HG03565 (cell line): Measurements from ENCODE around the gene TMEM37.
"Not testable (repeated sequence)": the region's sequence is repeated elsewhere in the genome, so short reads cannot be mapped to it uniquely, and the experiment has no call there.

ENCODE experiments used
- ATAC-seq: cut with Tn5 transposase; IDR thresholded peaks from one replicate; pipeline ENCODE4 v1.9.1; 2021; ENCODE audit warnings: mild to moderate bottlenecking, moderate library complexity; ENCODE audit not compliant: unreplicated experiment

The TMEM37 gene, protein sequence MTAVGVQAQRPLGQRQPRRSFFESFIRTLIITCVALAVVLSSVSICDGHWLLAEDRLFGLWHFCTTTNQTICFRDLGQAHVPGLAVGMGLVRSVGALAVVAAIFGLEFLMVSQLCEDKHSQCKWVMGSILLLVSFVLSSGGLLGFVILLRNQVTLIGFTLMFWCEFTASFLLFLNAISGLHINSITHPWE

DNA sequence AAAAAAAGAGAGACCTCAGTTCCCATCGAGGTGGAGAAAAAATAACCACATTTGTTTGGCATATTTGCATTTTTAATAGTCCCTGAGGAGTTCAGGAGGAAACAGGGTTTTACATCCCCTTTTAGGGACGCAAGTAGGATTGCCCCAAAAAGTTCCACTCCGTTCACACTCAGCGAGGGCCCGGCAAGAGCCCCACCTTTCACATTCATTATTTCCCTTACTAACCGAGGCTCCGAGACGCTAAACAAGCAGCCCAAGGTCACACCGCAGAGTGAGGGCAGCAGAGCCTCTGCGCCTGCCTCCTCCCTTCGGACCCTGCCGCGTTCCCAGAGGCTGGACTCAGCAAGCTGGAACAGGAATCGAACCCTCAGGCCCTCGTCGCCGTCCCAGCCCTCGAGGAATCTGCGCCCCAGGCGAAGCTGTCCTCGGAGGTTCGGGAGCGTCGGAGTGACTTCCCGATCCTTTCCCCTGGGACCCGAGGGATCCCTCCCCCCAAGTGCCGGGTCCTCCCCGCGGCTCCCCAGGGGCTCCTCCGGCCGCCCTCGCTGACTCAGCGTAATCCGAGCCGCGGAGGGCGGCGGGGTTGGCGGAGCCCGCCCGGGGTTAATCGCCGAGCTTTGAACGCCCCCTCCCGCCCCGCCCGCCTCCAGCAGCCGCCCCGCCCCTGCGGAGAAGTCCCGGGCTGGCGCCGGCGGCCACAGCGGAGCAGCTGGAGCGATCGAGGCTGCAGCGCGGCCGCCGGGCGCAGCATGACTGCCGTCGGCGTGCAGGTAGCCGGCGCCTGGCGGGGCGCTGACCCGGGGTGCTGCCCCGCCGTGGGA is at the start of gene TMEM37:
TMEM37 (plus strand) TSS at position 700 of the 821 bp plus-strand sequence; CDS start at position 750, 50 bp downstream.
- peak; percentile 58 for ATAC-seq

DNA sequence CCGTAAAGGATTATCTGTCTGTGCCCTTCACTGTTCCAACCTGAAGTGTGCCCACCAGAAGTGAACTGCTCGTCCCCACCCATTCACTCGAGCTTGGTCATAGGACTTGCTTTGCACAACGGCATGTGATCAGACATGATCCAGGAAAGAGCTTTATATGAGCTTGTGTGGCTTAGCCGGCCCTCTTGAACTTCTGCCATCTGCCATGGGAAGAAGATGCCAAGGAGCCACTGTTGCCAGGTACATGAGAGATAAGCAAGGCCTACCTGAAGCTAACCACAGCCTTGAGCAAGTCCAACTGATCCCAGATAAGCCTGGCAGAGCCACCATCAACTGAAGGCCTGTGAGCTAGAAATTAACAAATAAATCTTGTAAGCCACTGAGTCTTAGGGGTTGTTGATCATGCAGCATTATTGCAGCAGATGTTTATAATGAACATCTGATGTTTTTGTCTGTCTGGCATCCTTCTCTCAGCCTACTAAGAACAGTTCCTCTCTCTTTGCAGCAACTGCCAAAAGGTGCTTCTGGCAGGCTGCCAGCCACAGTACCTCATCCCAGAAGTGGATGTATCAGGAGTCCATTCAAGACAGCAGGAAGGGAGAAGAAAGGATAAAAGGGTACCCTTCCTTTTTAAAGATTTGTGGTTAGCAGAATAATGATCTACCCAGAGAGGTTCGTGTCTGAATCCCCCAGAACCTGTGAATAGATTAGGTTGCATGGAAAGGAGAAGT is 48.1 kb upstream of the TMEM37 start:
- ATAC-seq, result no peak

DNA sequence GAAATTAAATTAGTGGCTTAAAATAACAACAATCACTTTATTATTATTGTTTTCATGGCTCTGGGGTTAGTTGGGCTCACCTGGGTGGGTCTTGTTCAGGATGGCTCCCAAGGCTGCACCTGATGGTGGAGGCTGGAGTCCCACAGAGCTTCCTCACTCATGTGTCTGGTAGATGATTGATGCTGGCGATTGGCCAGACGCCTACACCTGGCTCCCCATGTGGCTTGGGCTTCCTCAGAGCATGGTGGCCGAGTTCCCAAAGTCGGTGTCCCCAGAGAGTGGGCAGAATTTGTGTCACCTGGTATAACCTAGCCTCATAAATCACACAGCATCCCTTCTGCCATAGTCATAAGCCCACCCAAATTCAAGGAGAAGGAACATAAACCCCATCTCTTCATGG is 46.7 kb upstream of the TMEM37 start:
- ATAC-seq, result no peak

DNA sequence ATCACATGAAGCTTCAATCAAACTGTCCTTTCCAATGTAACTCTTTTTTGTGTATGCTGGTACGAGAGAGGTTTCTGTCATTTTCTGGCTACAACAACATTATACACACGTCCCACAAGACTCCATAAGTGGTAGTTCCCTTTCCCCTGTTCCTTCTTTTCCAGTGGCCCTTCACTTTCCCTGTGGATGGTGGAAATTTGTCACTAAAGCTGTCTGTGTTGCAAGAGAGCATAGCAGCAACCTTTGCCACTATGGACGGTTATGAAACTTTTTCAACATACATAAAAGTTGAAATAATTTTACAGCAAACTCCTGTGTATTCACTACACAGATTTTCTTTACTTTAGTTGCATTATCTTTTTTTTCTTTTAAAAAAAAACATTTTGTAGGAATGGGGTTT is 46.2 kb upstream of the TMEM37 start:
- ATAC-seq, result no peak

DNA sequence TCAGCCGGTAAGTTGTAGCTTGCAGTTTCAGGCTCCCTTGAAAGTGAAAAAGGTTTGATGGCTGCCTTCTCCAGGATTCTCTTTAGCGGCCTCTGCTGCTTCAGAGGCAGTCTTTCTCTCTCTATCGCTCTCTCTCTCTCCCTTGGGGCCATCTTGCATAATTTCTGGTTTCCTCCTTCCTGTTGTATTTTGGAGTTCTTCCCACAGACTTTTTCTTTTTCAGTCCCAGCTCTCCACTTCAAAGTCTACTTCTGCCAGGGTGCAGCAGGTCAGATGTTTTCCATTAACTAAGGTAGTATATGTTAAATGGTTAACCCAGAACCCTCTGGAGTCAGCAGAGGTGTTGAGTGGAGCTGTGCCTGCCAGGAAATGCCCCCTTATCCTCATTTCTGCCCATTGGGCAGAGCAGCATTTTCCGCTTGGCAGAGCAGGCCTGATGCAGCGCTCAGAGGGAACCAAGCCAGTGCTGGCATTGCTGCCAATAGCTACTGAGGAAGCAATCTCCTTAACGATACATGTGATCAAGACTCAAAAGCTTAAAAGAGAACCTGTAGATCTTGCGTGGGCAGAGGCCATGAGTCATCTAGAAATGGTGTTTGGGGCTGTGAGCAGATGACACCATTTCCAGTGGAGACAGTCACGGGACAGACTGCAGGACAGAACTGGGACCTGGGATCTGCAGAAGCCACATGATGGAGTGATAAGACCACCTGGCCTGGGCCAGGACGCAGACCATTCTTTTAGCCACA is 44.1 kb upstream of the TMEM37 start:
- peak; percentile 85 for ATAC-seq

DNA sequence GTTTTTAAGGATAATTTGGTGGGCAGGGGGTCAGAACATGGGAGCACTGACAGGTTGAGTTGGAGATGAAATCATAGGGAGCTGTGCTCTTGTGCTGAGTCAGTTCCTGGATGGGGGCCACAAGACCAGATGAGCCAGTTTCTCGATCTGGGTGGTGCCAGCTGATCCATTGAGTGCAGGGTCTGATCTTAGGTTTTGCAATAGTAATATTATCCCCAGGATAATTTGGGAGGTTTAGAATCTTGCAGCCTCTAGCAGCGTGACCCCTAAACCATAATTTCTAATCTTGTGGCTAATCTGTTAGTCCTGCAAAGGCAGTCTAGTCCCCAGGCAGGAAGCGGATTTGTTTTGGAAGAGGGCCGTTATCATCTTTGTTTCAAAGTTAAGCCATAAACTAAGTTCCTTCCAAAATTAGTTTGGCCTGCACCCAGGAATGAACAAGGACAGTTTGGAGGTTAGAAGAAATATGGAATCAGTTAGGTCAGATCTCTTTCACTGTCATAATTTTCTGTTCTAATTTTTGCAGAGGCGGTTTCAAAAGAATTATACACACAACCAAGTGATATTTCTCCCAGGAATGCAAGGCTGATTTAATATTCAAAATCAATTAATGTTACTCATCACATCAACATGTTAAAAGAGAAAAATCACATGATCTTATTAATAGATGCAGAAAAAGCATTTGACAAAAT is 41.9 kb upstream of the TMEM37 start:
- ATAC-seq, result no peak

DNA sequence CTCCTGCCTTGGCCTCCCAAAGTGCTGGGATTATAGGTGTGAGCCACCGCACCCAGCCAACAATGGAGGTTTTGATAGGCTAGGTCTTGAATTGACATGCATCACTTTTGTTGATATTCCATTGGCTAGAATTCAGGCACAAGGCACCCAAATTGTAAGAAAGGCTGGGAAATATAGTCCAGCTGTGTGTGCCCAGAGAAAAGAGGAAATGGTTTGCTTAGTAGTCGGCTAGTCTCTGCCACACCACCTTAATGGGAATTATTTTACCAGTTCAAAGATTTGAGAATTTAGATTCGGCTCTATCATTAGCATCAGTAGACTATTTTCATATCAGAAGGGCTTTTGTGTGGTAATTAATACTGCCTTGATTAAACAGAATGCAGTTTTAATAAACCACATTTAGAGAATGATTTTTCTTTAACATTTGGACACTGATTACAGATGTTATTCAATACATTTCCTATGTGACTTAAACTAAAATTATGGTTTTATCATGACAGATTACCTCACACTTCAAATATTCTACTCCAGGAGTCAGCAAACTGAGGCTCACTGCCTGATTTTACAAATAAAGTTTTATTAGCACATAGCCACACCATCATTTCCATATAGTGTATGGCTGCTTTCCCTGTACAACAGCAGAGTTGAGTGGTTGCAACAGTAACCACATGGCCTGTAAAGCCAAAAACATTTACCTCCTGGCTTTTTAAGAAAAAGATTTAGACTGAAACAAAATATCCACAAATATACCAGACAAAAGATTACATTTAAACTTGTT is 37.5 kb upstream of the TMEM37 start:
- ATAC-seq, result no peak

DNA sequence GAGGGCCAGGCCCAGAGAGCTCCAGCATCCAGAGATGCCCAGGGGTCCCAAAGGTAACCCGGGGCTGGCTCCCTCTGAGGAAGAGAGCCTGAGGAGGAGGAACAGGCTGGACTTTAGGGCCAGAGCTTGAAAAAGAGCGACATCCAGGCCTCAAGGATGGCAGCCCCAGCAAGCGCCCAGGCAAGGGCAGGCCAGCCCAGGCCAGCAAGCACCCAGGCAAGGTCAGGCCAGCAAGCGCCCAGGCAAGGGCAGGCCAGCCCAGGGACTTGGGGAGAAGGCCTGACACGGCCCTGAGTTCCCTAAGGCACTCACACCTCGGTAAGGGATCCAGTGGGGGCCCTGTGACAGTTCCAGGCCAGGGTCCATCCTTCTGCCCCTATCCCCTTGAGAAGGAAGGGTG is 34.5 kb upstream of the TMEM37 start:
- ATAC-seq, result no peak

DNA sequence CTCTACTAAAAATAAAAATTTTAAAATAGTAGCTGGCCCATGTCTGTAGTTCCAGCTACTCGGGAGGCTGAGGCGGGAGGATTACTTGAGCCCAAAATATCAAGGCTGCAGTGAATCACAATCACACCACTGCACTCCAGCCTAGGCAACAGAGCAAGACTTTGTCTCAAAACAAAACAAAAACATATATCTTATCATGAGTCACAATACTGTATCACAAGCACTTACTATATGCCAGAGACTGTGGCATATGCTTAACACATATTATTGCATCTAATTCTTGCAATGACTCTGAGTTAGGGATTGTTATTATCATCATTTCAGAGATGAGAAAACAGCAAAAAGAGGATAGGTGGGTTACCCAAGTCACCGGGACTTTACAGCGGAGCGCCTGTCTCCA is 29.5 kb upstream of the TMEM37 start:
- ATAC-seq, result no peak

DNA sequence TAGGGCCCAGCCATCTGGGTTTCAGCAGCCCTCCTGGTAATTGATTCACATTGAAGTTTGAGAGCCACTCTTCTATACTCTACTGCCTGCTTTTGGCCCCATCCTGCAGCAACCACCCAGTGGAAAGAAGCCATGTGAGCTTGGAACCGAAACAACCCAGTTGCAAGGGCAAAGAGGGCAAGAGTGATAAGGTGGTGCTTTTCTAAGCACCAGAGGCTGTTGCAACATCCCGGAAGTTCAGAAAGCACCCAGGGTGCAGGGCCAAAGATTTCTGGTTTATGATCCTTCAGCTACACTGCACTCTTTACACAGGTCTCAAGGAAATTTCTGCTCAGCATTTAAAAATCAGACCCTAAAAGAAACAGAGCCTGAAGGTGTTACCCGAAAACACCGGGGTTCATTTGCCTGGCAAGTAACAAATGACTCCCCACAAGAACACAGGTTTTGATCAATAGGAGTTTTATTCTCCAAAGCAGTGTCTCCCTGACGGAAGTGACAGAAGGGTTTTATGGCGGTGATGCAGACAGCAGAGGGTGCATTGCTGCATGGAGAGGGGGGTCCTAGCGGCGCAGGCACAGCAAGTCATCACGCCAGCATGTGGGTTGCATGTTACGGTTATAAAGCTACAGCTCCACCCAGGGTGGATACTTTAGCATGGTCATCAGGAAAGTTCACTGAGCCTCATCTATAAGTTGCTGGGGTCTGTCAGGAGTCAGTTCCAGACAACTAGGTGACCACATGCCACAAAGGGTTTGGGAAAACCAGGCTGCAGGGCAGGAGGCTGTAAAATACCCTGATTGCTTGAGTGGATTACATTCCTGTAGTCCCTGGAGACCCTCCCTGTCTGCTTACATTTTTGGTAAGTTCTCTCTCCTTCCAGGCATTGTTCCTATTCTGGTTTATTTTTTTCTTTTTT is 28.8 kb upstream of the TMEM37 start:
- no peak for ATAC-seq

DNA sequence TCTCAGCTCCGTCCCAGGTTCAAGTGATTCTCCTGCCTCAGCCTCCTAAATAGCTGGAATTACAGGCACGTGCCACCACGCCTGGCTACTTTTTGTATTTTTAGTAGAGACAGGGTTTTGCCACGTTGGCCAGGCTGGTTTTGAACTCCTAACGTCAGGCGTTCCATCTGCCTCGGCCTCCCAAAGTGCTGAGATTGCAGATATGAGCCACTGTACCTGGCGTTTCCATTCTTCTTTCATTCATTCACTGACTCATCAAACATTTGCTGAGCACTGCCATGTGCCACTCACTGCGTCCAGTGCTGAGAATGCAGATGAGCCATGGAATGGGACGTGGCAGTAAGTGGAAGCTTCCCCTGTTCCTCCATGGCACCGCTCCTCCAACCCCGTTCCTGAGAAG is 28.0 kb upstream of the TMEM37 start:
- not testable (repeated sequence) for ATAC-seq

DNA sequence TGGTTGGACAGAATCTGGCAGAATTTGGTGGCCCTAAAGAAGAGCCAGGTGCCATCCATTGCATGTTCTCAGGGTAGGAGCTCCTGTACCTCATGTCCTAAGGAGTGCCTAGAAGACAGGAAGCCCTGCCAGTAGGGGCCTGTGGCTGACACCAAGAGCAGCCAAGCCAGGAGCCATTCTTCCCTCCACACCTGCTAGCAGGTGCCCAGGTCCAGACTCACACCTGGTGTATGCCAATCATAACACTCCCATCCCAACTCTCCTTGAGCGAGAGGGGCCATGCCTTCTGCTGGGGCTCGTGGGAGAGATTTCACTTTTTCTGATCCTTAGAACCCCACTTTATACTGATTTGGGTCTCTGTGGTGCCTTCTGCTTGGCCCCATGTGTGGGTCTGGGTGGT is 26.5 kb upstream of the TMEM37 start:
- ATAC-seq, result no peak

DNA sequence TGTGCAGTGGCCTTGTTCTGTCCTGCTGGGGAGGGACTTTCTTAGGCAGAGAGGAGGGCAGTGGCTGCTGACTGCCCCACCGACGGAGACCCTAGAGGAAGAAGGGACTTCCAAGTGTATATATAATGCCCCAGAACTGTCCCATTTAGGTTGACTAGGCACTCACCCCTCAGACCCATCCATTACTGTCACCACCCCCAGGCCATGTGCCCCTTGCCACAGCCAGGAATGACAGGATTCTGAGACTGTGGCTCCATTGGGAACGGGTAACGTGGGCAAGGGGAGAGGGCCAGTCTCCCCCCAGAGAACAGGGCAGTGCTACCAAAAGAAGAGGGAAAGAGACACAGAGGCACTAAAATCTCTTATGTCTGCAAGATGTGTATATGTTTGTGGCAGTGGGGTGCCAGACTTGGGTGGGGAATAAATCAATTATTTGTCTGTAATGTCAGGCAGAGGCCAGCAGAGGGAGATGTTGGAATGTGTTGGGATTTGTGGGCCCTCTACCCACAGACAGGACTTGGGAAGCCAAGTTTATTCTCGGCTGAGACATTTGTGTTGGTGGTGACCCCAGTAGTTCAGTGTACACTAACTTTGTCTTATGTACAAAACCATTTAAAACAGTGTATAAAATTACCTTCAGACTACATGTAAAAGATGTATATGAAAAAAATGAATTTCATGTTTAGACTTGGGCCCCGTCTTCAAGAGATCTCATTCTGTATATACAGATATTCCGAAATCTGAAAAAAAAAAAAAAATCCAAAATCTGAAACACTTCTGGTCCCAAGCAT is 24.0 kb upstream of the TMEM37 start:
- no peak for ATAC-seq

DNA sequence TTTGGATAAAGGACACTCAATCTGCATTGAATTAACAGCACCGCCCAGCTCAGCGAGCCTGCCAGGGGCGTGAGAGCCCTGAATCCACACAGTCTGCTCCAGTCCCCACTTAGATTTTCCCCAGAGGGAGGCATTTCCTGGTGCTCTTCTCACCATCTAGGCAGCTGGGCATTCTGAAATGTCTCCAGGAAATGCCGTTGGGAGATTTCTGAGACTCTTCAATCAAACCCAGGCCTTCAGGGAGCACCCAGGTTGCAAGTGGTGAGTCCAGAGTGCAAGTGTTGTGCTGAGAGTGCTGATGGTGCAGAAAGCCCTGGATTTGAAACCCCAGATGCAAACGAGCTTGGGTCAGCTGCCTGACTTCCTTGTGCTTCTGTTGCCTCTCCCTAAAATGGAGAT is 23.4 kb upstream of the TMEM37 start:
- no peak for ATAC-seq

DNA sequence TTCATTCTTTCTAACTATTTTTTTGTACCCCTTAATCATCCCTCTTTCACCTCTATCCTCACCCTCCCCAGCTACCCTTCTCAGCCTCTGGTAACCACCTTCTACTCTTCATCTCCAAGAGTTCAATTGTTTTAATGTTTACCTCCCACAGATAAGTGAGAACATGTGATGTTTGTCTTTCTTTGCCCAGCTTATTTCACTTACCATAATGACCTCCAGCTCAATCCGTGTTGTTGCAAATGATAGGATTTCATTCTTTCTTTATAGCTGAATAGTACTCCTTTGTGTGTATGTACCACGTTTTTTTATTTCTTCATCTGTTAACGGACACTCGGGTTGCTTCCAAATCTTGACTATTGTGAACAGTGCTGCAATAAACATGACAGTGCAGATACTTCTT is 22.1 kb upstream of the TMEM37 start:
- no peak for ATAC-seq

DNA sequence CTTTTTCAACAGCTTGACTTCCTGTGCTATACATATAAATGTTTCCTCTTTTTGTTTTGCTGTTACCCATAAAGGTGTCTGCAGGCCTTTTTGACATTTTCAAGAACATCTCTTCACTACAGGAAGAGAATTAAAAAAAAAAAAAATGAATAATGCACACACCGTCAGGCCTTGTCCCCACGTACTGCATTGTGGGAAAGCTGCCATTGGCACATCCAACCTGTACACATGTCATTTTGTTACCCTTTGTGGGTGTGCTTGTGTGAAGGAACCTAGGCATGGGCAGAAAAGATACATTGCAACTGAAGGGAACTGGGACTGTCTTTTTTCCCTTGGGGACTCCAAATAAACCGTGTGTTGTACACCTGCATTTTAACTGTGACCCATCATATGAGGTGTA is 16.8 kb upstream of the TMEM37 start:
- no peak for ATAC-seq

DNA sequence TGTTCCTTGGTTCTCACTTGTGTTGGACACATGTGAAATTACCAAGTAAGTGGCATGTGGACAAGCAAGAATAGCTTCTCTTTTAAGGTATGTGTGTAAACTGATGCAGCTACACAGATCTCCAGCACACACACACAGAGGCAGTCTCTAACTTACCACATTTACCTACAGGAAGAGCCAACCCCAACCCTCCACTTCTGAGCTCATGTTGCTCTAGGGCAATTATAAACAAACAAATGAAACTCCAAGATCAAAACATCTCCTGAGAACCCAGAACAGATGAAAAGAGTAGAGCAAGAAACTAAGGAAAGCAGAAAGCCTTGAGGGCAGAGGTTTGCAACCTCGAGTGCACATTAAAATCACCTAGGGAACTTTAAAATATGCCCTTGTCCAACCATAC is 16.0 kb upstream of the TMEM37 start:
- ATAC-seq, result no peak

DNA sequence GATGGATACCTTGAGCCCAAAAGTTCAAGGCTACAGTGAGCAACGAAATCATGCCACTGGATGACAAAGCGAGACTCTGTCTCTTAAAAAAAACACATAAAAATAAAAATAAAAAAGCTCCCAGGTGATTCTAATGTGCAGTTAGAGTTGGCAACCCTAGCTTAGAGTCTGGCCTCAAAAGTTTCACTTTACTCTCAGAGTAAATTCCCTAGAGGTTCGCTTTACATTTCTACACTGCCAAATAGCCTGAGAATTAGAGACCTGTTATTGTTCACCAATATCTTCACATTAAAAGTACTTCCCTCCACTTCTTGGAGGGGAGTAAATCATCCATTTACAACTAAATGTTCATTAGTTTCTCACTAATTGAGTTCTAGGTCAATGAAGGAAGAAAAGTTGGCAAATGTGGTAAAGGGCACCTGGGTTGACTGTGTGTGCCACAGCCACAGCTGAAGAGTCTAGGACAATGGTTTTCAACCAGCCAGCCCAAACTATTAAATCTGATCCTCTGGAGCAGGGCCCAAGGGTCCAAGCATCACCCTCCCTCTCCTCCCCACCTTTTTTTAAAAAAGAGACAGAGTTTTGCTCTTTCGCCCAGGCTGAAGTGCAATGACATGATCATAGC is 15.2 kb upstream of the TMEM37 start:
- no peak for ATAC-seq
